ENCODE results near the gene BTN1A1.

The BTN1A1 gene

DNA sequence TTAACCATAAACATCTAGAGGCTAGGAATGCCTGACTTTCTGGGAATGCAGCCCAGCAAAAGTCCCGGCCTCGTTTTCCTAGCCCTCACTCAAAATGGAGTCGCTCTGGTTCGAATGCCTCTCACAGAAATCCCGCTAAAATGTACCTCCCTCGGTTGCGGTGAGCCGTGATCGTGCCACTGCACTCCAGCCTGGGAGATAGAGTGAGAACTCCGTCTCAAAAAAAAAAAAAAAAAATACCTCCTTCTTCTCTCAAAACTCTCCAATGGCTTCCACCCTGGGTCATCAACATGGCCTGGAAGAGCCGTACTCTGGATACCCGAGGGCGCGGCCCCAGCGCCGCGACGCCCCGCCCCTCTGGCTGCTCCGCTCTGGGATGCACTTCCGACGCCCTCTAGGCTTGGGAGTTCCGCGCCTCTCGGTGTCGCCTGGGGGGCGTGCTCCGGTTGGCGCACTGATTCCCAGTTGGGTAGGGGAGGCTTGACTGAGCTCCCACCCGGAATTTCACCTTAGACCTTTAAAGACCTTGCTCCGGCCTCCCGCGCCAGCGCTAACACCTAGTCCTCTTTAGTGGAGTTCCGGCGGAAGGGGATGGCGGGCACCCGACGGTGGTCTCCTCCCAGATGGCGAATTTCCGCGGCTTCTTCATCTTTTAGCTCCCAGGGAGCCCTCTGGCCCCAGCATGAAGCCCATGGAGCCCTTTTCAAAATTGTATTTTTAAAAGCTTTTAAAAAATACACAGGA, 50.3 kb downstream of the BTN1A1 start:
- FAIRE-seq (peak; percentile 85), DNase-seq (ENCODE audit: insufficient read length) (peak; percentile 50)
- no peak for TF ChIP-seq POLR2AphosphoS5 (IDR thresholded peaks at IDR 0.05; ENCODE audit: low read depth, low read length)
- peak; percentile 30; the same call in 1 of the 2 replicates for TF ChIP-seq POLR2A (IDR thresholded peaks at IDR 0.05; ENCODE audit: low read depth, low read length)

DNA sequence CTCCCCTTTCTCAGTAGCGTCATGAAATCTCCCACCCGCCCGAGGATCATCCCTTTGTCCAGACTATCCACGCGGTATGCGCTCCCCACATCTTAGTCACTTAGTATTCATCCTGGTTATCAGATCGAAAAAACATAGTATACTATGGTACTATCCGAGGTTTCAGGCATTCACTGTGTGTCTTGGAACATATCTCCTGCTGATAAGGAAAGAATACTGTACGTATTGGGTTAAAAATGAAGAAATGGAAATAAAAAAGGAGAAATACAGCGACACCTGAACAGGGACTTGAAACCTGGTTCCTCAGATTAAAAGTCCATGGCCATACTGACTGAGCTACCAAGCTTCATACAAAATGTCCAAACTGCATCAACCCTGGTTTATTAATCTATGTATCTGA, 52.1 kb downstream of the BTN1A1 start:
- DNase-seq (ENCODE audit: insufficient read length) (no peak), FAIRE-seq (no peak)
- TF ChIP-seq POLR2AphosphoS5 (IDR thresholded peaks at IDR 0.05; ENCODE audit: low read depth, low read length) (no peak), TAF1 (IDR thresholded peaks at IDR 0.05; ENCODE audit: borderline replicate concordance, low read depth, low read length) (no peak), POLR2A (IDR thresholded peaks at IDR 0.05; ENCODE audit: low read depth, low read length) (no peak)

DNA sequence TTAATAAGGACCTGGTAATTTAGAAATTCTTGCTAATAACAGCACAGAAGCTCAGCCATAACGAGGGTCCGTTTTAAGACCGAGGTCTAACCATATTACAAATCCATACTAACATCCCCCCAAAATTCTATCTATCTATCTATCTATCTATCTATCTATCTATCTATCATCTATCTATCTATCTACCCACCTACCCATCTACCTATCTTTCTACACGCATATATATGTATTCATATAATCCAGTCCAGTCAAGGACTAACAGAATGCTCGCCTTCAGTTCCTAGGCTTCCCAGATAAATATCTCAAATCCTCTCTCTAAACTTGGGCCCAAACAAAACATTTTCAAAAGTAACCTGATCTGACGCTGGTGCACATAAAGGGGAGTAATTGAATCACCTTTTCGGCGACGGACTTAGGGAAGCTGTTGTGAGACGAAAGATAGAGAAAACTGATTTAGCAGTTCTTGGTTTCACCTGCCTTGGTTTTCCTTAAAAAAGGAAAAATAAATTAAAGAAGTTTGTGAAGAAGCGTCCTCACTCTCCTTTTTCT, 52.6 kb downstream of the BTN1A1 start:
- TF ChIP-seq POLR2A (IDR thresholded peaks at IDR 0.05; ENCODE audit: low read depth, low read length) (no peak), POLR2AphosphoS5 (IDR thresholded peaks at IDR 0.05; ENCODE audit: low read depth, low read length) (no peak), TAF1 (IDR thresholded peaks at IDR 0.05; ENCODE audit: borderline replicate concordance, low read depth, low read length) (no peak)
- DNase-seq (ENCODE audit: insufficient read length) = no peak
- FAIRE-seq = no peak

DNA sequence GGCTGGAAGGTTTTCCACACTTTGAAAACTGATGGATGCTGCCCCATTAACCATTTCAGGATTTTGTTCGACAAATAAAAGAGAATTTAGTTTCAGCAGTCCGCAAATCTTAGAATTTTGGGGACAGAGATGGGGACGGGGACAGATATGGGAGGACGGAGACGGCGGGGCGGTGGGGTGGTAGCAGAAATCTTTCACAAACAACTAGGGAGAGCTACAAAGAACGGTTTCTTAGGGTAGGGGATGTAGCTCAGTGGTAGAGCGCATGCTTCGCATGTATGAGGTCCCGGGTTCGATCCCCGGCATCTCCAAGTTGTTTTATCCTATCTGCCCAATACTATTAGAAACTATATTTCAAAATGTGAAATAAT, 53.1 kb downstream of the BTN1A1 start:
- peak; percentile 21 for FAIRE-seq
- no peak for TF ChIP-seq TAF1 (IDR thresholded peaks at IDR 0.05; ENCODE audit: borderline replicate concordance, low read depth, low read length)
- TF ChIP-seq POLR2AphosphoS5 (IDR thresholded peaks at IDR 0.05; ENCODE audit: low read depth, low read length) = no peak
- no peak for TF ChIP-seq POLR2A (IDR thresholded peaks at IDR 0.05; ENCODE audit: low read depth, low read length)
- DNase-seq (ENCODE audit: insufficient read length) = no peak

- DNase-seq (ENCODE audit: insufficient read length) (no peak), FAIRE-seq (peak; percentile 75)
- TF ChIP-seq TAF1 (IDR thresholded peaks at IDR 0.05; ENCODE audit: borderline replicate concordance, low read depth, low read length) (no peak), POLR2A (IDR thresholded peaks at IDR 0.05; ENCODE audit: low read depth, low read length) (no peak), POLR2AphosphoS5 (IDR thresholded peaks at IDR 0.05; ENCODE audit: low read depth, low read length) (no peak)
Measured at GRCh38 chr6:26553635-26554446, 53.7 kb downstream of the BTN1A1 start.

GRCh38 chr6:26554447-26554696, 54.3 kb downstream of the BTN1A1 start:
- DNase-seq (ENCODE audit: insufficient read length) = no peak
- no peak for FAIRE-seq
- no peak for TF ChIP-seq POLR2A (IDR thresholded peaks at IDR 0.05; ENCODE audit: low read depth, low read length)
- TF ChIP-seq TAF1 (IDR thresholded peaks at IDR 0.05; ENCODE audit: borderline replicate concordance, low read depth, low read length) = no peak
- no peak for TF ChIP-seq POLR2AphosphoS5 (IDR thresholded peaks at IDR 0.05; ENCODE audit: low read depth, low read length)

- FAIRE-seq (no peak), DNase-seq (ENCODE audit: insufficient read length) (no peak)
- TF ChIP-seq POLR2A (IDR thresholded peaks at IDR 0.05; ENCODE audit: low read depth, low read length) (no peak), TAF1 (IDR thresholded peaks at IDR 0.05; ENCODE audit: borderline replicate concordance, low read depth, low read length) (no peak), POLR2AphosphoS5 (IDR thresholded peaks at IDR 0.05; ENCODE audit: low read depth, low read length) (no peak)
Measured at GRCh38 chr6:26554697-26555504, 54.8 kb downstream of the BTN1A1 start.

DNA sequence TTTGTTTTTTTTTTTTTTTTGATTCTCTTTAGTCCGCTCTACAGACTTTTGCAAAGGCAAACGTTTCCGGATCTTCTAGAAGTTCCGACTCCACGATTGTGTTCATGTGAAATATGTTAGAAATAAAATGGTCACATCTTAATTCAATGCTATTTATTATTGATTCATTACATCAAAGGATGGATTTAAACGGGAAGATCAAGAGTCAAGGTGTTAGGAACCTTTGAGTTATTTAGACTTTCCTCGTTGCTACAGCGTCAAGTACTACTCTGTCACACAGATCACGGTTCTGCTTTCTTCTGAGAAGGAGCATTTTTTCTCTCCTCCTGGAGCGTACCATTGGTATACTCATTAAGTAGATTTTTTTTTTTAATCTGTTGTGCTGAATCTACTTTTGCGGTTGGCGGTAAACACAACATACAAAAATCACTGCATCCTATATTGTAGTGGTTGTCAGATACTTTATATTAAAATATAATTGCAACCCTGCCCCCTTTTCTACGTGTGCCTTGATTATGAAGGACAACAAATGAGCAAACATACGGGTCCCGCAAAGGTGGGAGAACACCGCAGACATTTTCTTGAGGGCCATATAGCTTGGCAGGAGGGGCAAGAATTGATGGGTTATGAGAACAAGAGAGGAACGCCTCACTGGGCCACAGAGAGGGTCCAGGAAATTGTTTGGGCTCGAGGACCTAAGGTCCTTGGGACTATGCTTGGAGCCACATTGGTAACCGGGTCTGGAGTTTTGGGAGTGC, 55.6 kb downstream of the BTN1A1 start:
- DNase-seq (ENCODE audit: insufficient read length) (no peak), FAIRE-seq (no peak)
- TF ChIP-seq POLR2AphosphoS5 (IDR thresholded peaks at IDR 0.05; ENCODE audit: low read depth, low read length) (no peak), TAF1 (IDR thresholded peaks at IDR 0.05; ENCODE audit: borderline replicate concordance, low read depth, low read length) (no peak), POLR2A (IDR thresholded peaks at IDR 0.05; ENCODE audit: low read depth, low read length) (no peak)

GRCh38 chr6:26556263-26557070, 56.4 kb downstream of the BTN1A1 start:
- TF ChIP-seq POLR2A (IDR thresholded peaks at IDR 0.05; ENCODE audit: low read depth, low read length) (no peak), TAF1 (IDR thresholded peaks at IDR 0.05; ENCODE audit: borderline replicate concordance, low read depth, low read length) (no peak), POLR2AphosphoS5 (IDR thresholded peaks at IDR 0.05; ENCODE audit: low read depth, low read length) (no peak)
- FAIRE-seq (no peak), DNase-seq (ENCODE audit: insufficient read length) (no peak)

All from GM12892 (cell line).